ENCODE results near the gene FARS2.
"Not testable (repeated sequence)": the region's sequence is repeated elsewhere in the genome, so short reads cannot be mapped to it uniquely, and the experiment has no call there.

Gene FARS2

DNA sequence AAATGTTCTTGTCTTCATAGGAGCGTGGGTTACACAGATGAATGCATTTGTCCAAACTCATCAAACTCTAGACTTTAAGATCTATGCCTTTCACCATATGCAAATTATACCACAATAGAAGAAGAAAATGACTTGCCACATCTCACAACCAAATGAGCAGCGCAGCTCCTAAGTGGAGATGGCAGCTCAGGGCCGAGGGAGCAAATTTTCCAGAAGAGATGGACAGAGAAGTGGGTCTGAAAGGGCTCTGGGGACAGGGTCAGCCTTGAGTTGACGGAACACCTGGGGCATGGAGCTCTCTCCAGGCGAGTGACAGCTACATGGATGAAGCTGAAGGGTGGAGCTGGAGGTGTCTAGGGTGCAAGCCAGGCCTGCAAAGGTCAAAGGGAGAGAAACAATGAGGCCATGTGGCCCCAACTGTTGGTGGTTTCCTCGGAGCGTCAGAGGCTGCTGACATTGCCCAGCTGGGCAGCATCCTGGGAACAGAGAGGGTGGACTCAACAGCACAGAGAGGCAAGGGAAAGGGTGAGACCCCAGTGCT lies 517.1 kb downstream of the FARS2 start:
- no peak for DNase-seq

DNA sequence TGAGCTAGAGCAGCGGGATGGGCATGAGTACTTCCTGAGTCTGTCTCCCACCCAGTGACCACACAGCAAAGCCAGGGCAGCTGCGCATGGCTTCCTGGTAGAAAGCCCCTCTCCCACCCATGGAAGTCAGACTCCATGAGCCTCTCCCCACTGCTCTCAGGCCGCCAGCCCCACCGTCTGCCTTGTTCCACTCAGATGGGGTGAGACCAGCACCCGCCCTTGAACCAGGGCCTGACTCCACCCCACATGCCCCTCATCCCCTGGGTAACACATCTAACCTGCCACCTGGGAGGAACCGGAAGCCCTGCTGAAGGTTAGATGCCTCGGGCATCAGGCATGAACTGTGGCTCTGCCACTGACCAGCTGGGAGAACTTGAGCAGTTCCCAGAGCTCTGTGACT lies 517.6 kb downstream of the FARS2 start:
- DNase-seq: no peak

DNA sequence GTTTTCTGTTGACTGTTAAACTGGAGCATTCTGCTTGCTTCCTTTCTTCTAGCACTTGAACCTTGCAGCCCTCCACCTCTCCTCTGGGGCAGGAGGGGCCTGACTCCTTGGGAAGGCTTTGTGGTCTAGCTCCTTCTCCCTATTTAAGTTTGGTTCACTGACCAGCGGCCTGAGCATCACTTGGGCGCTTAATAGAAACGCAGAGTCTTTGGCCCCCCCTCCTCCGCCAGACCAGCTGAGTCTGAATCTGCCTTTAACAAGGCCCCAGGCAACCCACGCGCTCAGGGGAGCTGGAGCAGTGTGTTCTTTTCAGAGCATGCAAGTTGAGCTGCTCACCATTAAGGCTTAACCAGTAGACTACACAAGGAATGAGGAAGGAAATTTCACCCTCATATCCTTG lies 519.7 kb downstream of the FARS2 start:
- DNase-seq: no peak

DNA sequence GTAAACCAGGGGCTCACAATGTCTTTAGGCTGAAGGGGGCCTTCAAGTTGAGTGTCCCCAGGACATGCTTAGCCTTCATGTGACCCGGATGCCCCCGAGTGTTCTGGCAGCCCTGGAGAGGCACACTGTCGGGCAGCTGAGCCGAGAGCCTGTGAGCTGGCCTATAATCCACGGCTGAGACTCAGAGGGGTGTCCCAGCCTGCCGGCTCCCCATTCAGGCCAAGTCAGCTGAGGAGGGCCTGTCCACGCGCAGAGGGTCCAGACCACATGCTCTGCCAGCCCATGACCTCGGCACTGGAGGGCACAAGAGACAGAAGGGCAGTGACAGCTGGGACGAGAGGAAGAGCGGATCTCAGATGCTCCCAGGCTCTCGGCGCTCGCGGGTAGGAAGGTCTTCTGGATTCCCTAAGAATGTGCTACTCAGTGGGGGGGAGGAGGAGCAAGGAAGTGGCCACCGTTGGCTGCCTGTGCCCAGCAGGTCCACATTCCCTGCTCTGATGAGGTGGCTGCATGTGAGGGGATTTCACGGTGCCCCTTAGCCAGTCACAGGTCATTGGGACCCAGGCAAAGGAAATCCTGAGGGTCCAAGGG lies 520.7 kb downstream of the FARS2 start:
- no peak for DNase-seq

DNA sequence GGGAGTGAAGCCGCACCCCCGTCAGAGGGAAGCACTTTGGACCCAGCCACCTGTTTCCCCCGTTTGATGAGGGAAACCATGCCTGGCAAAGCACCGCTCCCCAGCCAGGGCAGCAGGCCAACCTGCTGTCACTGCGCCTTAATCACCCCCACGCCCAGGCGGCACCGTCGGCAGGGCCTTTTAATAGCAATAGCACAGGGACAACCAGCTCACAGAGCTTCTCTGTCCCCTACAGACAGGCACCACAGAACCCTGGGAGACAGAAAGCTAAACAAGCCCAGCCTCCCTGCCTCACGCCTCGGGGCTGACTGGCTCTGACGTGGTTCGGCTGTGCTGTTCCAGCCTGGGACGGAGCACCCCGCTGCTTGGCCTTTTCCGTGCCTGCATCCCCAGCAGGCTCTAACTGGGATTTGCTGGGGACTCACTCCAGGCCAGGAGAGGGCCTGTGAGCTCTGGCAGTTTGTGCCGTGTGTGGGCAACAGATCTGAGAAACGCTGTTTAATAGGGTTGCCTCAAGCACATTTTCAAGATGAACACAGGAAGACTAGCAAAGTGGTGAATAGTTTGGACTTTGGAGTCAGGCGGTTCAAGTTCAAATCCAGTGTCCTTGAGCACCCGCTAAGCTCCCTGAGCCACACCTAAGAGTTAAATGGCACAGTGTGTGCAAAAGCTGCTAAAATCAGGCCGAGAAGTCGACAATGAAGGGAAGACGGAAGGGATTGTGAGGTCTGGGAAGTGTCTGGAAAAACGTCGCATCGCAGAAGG lies 521.7 kb downstream of the FARS2 start:
- DNase-seq: no peak

DNA sequence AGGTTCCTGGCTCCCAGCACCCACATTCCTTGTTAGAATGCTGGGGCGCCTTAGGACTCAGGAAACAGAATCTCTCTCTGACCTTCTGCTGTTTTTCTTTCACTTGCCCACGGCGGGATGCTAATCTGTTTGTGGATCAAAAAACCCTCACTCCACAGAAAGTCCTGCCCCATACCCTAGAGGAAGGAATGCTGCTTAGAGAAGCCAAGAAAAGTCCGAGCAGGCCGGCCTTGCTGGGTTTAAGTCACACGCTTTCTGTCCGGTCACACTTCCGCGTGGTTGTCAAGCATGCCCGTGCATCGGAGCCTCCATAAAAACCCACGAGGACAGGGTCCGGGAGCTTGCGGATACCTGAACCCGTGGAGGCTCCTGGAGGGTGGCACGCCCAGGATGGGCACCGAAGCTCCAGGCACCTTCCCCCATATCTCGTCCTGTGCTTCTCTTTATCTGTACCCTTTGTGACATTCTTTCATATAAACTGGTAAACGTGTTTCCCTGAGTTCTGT lies 522.3 kb downstream of the FARS2 start:
- no peak for DNase-seq

DNA sequence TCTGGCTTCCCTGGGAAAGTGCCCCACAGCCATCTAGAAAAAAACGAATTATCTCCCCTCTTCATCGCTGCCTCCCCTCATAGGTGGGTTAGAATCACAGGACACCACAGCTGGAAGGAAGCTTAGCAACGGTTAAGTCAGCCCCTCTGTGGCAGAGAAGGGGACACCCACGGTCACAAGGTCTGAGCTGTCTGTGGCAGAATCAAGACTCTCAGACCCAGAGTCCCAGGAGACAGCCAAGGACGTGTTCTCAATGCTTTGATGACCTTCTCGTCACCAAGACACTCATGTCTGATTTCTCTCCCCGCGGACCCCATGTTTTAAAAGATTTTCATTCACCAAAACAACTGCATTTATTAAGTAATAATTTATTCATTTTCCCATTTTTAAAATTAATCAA lies 523.9 kb downstream of the FARS2 start:
- DNase-seq: no peak

DNA sequence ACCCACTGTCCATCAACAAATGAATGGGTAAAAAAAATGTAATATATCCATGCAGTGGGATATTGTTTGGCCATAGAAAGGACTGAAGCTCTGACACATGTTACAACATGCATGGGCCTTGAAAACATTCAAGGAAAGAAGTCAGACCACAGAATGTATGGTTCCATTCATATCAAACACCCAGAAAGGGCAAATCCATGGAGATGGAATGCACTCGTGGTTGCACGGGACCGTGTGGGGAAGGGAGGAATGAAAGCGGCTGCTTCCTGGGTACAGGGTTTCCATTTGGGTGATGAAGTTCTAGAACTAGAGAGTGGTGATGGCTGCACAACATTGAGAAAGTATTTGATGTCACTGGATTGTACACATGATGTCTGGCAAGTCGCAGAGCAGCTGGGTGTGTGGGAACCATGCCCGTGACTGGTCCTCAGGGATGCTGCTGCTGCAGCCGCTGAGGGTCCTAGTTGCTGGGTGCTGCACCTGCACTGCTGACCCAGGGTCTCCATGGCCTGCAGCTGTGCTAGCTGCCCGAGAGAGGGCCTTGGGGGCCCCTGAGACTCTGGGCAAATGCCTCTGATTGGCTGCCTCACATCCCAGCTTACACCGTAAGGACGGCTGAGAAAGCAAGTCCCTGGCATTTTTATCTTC lies 525.1 kb downstream of the FARS2 start:
- DNase-seq: no peak

DNA sequence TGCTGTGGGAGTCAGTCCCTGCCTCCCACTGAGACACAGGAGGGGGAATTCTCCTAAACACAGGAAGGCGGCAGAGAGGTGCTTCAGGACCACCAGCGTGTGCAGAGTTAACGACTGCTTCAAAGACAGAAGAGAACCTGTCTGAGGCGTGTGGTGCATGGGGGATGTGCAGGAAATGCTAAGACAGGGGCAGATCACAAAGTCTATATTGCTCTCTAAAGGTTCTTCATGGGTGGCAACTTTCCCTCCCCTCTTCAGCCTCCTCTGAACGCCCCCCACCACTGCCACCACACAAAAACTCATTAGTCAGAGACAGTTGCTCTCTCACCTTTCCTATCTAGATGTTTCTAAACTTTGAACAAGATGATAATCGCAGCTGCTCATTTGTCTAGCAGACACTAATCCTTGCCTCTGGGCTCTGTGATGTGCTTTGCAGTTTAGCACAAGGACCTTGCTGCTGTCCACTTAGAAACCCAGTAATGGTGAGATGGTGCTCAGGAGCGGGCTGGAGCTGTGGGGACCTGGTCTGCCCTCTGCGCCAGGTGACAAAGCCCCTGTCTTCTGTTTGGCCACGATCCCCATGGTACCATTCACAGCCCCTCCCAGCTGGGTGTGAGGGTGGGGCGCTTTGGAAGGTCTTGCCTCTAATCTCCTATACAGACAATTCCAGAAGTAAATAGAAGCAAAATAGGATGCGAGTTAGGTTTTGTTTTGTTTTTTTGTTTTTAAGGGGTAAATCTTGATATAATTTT lies 525.8 kb downstream of the FARS2 start:
- DNase-seq: no peak

DNA sequence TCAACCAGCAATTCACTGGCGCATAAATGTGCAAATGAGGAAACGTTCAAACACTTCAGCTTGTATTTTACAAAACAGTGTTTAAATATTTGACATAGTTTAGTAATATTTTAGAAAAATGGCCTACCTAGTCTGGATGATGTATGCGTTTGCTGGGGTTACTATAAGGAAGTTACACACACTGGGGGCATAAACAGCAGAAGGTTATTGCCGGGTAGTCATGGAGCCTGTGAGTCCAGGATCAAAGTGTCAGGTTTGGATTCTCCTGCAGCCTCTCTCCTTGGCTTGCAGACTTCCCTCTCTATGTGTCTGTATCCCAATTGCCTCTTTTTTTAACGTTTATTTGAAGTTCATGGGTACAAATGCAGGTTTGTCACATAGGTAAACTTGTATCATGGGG lies 528.1 kb downstream of the FARS2 start:
- DNase-seq: not testable (repeated sequence)

DNA sequence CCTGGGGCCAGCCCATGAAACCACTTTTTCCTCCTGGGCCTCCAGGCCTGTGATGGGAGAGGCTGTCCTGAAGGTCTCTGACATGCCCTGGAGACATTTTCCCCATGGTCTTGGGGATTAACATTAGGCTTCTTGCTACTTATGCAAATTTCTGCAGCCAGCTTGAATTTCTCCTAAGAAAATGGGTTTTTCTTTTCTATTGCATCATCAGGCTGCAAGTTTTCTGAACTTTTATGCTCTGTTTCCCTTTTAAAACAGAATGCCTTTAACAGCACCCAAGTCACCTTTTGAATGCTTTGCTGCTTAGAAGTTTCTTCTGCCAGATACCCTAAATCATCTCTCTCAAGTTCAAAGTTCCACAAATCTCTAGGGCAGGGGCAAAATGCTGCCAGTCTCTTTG lies 535.2 kb downstream of the FARS2 start:
- not testable (repeated sequence) for DNase-seq

DNA sequence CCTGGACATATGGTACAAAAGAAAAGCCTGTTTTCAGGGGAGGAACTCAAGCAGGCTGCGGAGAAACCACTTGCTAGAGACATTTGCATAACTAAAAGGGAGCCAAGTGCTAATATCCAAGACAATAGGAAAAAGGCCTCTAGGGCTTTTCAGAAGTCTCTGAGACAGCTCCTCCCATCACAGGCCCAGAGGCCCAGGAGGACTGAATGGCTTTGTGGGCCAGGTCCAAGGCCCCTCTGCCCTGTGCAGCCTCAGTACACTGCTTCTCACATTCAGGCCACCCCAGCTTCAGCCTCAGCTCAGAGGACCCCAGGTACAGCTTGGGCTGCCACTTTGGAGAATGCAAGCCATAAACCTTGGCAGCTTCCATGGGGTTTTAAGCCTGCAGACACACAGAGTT lies 545.1 kb downstream of the FARS2 start:
- DNase-seq: not testable (repeated sequence)

DNA sequence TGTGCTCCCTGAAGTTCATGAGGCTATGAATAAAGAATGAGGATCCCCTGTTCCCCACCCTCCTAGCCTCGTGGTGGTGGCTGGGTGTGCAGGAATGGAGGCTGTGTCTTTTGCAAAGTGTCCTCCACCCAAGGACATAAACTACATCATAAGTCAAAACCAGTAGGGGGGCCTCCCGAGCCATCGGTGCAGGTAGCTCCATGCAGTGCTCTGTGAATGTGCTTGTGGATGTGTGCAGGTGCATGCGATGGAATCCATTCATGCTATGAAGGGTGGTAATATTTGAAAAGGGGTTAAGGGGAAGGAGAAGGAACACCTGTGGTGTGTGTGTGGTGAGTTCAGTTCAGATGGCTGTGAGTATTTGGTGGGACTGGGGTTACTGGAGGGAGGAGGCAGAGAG lies 548.1 kb downstream of the FARS2 start:
- DNase-seq: no peak

DNA sequence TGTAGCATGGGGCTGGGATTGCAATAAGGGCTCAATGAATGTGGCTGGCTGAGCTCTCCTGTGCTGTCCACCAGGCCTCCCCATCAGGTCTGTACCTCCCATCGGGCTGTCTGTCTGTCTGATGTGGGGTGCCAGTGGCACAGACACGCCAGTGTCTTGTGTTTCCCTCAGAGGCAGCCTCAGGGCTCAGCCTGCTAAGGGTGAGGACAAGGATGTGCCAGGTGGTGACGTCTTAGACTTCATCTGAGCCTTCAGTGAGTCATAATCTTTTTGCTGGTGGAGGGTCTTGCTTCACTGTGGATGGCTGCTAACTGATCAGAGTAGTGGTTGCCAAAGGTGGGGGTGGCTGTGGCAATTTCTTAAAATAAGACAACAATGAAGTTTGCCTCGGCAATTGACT lies 550.7 kb downstream of the FARS2 start:
- no peak for DNase-seq

DNA sequence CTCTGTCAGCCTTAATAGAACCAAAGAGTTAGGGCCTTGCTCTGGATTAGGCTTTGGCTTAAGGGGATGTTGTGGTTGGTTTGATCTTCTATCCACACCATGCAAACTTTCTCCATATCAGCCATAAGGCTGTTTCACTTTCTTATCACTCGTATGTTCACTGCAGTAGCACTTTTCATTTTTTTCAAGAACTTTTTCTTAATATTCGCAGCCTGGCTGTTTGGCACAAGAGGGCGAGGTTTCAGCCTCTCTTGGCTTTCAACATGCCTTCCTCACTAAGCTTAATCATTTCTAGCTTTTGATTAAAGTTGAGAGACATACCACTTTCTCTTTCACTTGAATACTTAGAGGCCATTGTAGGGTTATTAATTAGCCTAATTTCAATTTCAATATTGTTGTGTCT lies 552.3 kb downstream of the FARS2 start:
- no peak for DNase-seq

DNA sequence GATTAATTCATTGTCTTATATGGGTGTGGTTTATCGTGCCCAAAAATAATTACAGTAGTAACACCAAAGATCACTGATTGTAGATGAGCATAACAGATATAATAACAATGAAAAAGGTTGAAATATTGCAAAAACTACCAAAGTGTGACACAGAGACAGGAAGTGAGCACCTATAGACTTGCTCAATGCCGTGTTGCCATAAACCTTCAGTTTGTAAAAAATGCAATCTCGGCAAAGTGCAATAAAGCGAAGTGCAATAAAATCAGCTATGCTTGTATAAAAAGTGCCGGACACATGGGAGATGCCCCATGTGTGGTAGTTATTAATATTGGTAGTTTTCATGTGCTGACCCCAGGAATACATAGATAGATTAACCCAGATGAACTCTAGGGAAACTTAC lies 552.8 kb downstream of the FARS2 start:
- no peak for DNase-seq

DNA sequence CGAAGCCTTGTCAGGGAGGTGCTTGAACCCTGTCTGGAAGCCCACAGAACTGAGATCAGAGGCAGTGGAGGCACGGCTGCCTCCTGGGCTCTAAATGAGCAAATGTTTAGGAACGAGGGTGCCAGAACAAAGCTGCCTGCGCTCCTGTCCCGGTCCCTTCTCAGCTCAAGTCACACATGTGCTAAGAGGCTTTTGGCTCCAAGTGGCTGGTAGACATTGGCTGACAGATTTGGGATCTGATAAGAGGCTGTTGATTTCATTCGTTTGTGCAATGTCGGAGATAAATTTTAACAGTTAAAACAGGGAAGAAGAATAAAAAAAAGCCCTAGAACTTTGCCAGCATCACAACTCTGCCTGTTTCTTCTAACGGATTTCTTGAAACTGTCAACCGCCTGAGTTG lies 553.6 kb downstream of the FARS2 start:
- no peak for DNase-seq

DNA sequence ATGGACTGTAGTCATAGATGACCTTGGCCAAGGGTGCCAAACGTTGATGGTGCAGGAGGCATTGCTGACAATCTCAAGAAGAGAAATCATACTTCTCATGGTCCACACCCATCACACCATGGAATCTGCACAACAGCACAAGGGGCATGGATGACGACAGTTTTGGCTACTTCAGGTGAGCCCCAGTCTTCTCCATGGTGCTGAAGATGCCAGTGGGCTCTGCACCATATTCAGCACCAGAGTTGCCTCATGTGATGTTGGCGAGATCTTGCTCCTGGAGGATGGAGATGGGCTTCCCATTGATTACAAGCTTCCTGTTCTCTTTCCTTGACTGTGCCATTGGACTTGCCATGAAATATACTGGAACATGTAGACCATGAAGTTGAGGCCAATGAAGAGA lies 556.6 kb downstream of the FARS2 start:
- DNase-seq: no peak

DNA sequence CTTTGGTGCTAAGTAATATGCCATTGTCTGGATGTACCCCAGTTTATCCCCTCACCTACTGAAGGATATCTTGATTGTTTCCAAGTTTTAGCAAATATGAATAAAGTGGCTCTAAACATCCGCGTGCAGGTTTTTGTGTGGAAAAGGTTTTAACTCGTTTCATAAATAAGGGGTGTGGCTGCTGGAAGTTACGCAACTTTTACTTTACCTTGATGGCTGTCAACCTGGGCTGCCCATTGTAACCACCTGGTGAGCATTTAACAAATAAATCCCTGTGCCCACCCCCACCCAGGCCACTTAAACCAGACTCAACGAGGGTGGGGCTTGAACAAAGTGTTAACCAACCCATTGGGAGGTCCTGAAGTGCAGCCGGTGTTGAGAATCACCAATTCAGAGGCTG lies 557.6 kb downstream of the FARS2 start:
- no peak for DNase-seq
